Activated B cell treated with CpG ODN at 0.5 μM for 24 hours (primary cell): ENCODE results near the gene TUBB1. TPM values are rescaled to one million over a fixed set of nuclear protein-coding genes. Genes with fewer than 3 reads are reported as not detected.

Experiments
- ATAC-seq: fragments of 200-7000 bp; cut with Tn5 transposase; one replicate; pipeline ENCODE4 v1.10.0; 2021; ENCODE audit warnings: low read depth, mild to moderate bottlenecking, moderate library complexity
- CTCF ChIA-PET: fragments of 350-600 bp; sonication (Branson Sonifier 250); formaldehyde crosslinking; loops from one replicate; lab custom pipeline; 2021; ENCODE audit warnings: antibody characterized with exemption; lab: Charles Lee
- POLR2A ChIA-PET: fragments of 350-600 bp; sonication (Branson Sonifier 250); formaldehyde crosslinking; loops from one replicate; lab custom pipeline; 2021; ENCODE audit warnings: antibody characterized with exemption; lab: Charles Lee
- DNase-seq: peaks from one replicate; pipeline ENCODE4 v3.0.0; 2022
- H3K27ac Mint-ChIP-seq: one replicate; pipeline ENCODE4 v1.8.0; 2020; ENCODE audit warnings: mixed read lengths
- H3K27me3 Mint-ChIP-seq: one replicate; pipeline ENCODE4 v1.8.0; 2021; ENCODE audit warnings: mixed read lengths
- H3K36me3 Mint-ChIP-seq: one replicate; pipeline ENCODE4 v1.8.0; 2021; ENCODE audit warnings: low read depth, mixed read lengths
- H3K4me1 Mint-ChIP-seq: one replicate; pipeline ENCODE4 v1.8.0; 2021; ENCODE audit warnings: mixed read lengths
- H3K4me3 Mint-ChIP-seq: one replicate; pipeline ENCODE4 v1.8.0; 2020; ENCODE audit warnings: mild to moderate bottlenecking, mixed read lengths
- H3K9me3 Mint-ChIP-seq: one replicate; pipeline ENCODE4 v1.8.0; 2020; ENCODE audit warnings: mixed read lengths
- CTCF ChIP-seq: fragments of 200-600 bp; IDR thresholded peaks from one replicate; pipeline ENCODE4 v1.8.0; 2022; ENCODE audit warnings: antibody characterized with exemption, mild to moderate bottlenecking
- intact Hi-C: fragments of 100-400 bp; cut with micrococcal nuclease; formaldehyde crosslinking; loops from one replicate; pipeline ENCODE4 v1.15.1; 2024
- total RNA-seq: library from RNA; stranded (reverse); gene quantifications from 2 replicates; pipeline ENCODE4 v1.2.3, GENCODE V29; 2022

TUBB1 gene
- total RNA-seq, 1 donor from 2014 or later: 0.09 TPM

- CTCF ChIA-PET: no interaction called here
- H3K4me3 Mint-ChIP-seq: no peak overlapping the region
- ATAC-seq: no peak
- no peak for TF ChIP-seq CTCF
- H3K27me3 Mint-ChIP-seq: no peaks in the 10 kb centered on the region
- H3K36me3 Mint-ChIP-seq: no peaks in the 10 kb centered on the region
- POLR2A ChIA-PET: no interaction called here
- H3K4me1 Mint-ChIP-seq: peaks cover 54% of the 10 kb centered on the region
- H3K9me3 Mint-ChIP-seq: no peaks in the 10 kb centered on the region
- no peak for DNase-seq
- H3K27ac Mint-ChIP-seq: no peak overlapping the region
- intact Hi-C loops: no loop called here
Observed at GRCh38 chr20:59013031-59013951, 5.9 kb upstream of the TUBB1 start.

GRCh38 chr20:59013959-59014608 lies 5.1 kb upstream of the TUBB1 start:
- no peaks in the 10 kb centered on the region for H3K27me3 Mint-ChIP-seq
- no peak overlapping the region for H3K4me3 Mint-ChIP-seq
- CTCF ChIA-PET: no interaction called here
- H3K9me3 Mint-ChIP-seq: no peaks in the 10 kb centered on the region
- POLR2A ChIA-PET: interaction anchor here (0.5 to 5.7 kb wide), 2 partner anchors 19 to 75 kb away, joined by 3 to 51 read pairs; partner anchors contain the start of gene ATP5F1E
- H3K27ac Mint-ChIP-seq: no peak overlapping the region
- no peak for TF ChIP-seq CTCF
- DNase-seq: no peak
- H3K36me3 Mint-ChIP-seq: no peaks in the 10 kb centered on the region
- no peak for ATAC-seq
- intact Hi-C loops: no loop called here
- H3K4me1 Mint-ChIP-seq: peaks cover 47% of the 10 kb centered on the region

- CTCF ChIA-PET: no interaction called here
- POLR2A ChIA-PET: interaction anchor here (0.5 to 5.7 kb wide), 2 partner anchors 18 to 74 kb away, joined by 3 to 51 read pairs; partner anchors contain the start of gene ATP5F1E
Observed at GRCh38 chr20:59014680-59015389, 4.4 kb upstream of the TUBB1 start.

GRCh38 chr20:59015411-59015810 lies 3.8 kb upstream of the TUBB1 start:
- Mint-ChIP-seq H3K4me1 (peaks cover 41% of the 10 kb centered on the region), H3K36me3 (no peaks in the 10 kb centered on the region), H3K4me3 (no peak overlapping the region), H3K27me3 (no peaks in the 10 kb centered on the region), H3K9me3 (no peaks in the 10 kb centered on the region), H3K27ac (no peak overlapping the region)
- CTCF ChIA-PET: interaction anchor here (1.5 kb wide), 1 partner anchor 16 kb away, joined by 5 read pairs; the partner anchor contains the start of gene ATP5F1E
- no peak for DNase-seq
- ATAC-seq: no peak
- TF ChIP-seq CTCF: no peak
- intact Hi-C loops: no loop called here
- POLR2A ChIA-PET: interaction anchor here (4.8 to 5.7 kb wide), 2 partner anchors 10 to 17 kb away, joined by 22 to 51 read pairs; partner anchors contain the start of gene ATP5F1E

More at GRCh38 chr20:59014680-59015389, 4.4 kb upstream of the TUBB1 start:
- Mint-ChIP-seq H3K9me3 (no peaks in the 10 kb centered on the region), H3K36me3 (no peaks in the 10 kb centered on the region), H3K27me3 (no peaks in the 10 kb centered on the region), H3K4me3 (no peak overlapping the region), H3K4me1 (peaks cover 44% of the 10 kb centered on the region), H3K27ac (no peak overlapping the region)
- ATAC-seq (no peak), DNase-seq (no peak)
- no peak for TF ChIP-seq CTCF
- intact Hi-C loops: no loop called here
